ENCODE measurements around the gene IGF1R.
"Not testable (repeated sequence)": the region's sequence is repeated elsewhere in the genome, so short reads cannot be mapped to it uniquely, and the experiment has no call there.

The IGF1R gene

GRCh38 chr15:98976500-98976899 lies 328.2 kb downstream of the IGF1R start:
- no peak for DNase-seq

GRCh38 chr15:98977441-98977840 lies 329.1 kb downstream of the IGF1R start:
- DNase-seq = no peak

DNA sequence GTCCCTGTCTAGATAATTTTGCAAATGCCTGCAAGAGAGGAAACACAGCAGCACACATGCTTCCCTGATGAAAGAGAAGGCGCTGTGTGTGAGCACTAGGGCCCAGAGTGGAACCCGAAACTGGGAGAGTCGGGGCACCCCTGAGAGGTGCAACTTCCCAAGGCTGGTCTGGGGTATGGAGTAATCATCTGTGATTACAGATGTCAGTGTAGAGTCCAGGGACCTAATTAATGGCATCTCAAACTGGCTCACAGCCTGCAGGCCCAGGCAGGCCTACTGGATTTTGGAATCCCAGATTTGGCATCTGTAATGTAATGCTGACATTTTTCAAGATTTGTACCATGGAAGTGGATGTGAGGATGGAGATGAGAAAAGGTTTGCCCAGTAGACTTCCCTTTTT lies 329.8 kb downstream of the IGF1R start:
- no peak for DNase-seq

GRCh38 chr15:98980899-98981228 lies 332.5 kb downstream of the IGF1R start:
- no peak for DNase-seq

DNA sequence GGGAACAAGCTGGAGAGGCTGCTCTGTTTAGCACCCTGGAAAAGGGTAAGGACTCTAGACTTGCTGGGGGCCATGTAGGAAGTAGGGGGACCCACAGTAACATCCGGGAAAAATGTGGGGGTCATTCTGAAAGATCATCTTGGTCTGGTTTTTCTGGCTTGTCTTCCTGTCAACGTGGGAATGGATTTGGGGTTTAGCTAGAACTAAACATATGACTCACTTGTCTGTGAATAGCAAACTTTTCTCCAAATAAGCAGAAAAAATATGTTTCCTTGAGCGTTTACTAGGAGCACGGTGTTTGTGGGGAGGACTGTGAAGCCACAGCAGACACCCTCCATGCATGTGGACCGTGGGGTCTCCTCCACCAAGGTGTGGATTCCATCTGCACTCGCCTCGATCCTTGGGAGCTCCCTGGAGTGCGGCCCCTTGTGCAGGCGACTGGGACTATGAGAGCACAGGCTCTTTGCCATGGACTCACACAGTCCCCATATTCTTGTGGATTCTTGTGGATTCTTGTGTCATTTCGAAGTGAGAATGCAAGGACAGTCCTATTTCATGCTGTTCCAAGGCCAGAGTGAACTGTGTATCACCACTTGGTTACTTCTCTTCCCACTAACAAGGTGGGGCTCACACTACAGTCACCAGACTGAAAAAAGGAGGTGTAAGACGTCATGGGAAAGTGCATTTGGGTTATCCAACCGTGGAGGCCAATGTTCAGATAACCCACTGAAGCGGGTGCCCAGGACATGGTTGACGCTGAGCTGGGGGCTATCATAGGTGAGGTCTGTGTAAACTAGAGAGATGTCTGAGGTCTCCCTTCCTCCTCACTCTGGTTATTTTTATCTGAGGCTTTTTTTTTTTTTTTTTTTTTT lies 333.7 kb downstream of the IGF1R start:
- DNase-seq = no peak

GRCh38 chr15:98983334-98983733 lies 335.0 kb downstream of the IGF1R start:
- DNase-seq = no peak

DNA sequence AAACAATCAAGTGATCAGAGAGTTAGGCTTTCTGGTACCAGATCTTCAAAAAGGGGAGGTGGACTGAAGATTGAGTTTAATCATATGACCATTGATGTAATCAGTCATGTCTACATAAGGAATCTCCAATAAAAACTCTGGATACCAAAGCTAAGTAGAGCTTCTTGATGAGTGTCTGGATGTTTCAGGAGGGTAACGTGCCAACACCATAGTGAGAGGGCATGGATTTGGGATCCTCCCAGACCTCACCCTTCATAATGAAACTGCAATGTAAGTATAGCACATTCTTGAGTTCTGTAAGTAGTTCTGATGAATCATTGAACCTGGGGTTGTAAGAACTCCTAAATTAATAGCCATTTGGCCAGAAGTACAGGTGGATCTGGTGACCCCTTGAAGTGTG lies 337.9 kb downstream of the IGF1R start:
- DNase-seq = no peak

DNA sequence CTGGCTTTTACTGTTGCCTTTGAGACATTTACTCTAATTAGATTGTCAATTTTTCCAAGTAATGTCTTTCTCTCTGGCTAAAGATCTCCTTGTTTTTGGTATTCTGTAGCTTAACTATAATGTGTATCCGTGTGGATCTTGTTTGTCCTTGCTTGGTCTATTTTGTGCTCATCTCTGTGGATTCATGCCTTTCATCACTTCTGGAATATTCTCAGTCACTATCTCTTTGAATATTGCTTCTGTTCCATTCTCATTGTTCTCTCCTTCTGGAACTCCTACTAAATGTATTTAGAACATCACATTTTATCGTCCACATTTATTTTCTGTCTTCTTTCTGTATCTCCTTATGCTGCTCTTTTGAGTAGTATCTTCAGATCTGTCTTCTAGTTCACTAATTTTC lies 346.6 kb downstream of the IGF1R start:
- no peak for DNase-seq

GRCh38 chr15:98996169-98996568 lies 347.8 kb downstream of the IGF1R start:
- no peak for DNase-seq

DNA sequence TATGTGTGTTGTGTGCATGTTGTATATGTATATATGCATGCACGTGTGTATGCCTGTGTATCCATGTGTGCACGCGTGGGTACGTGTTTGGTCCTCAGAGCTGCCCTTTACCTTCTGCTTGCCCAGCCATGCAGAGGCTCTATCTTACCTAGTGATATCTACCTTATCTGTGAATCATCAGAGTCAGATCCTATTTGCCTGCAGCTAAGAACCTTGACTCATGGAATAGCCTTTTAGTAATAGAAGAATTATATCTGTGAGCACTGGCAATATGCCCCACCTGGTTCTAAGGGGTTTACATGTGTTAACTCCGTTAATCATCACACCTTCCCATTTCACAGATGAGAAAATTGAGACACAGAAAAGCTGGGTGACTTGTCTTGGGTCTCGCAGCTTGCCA lies 348.3 kb downstream of the IGF1R start:
- DNase-seq = no peak

- DNase-seq = no peak
These were observed 349.0 kb downstream of the IGF1R start for GRCh38 chr15:98997312-98997711.

DNA sequence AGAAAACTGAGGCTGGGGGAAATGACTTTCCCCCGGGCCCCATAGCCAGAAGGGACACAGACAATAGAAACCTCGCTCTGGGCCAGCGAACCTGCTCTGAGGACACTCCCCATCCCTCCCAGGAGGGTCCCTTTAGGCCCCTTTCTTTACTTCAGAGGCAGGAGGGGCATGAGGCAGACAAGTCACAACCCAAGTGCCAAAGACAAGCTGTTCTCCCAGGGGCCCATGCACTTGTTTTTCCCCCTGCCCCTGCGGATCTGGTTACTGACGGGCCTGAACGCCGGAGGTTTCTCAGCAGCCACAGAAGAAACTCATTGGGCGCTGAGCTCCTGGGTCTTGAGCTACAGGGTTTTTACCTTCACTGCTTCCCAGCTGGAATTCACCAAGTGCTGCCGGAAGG lies 349.4 kb downstream of the IGF1R start:
- DNase-seq = no peak

DNA sequence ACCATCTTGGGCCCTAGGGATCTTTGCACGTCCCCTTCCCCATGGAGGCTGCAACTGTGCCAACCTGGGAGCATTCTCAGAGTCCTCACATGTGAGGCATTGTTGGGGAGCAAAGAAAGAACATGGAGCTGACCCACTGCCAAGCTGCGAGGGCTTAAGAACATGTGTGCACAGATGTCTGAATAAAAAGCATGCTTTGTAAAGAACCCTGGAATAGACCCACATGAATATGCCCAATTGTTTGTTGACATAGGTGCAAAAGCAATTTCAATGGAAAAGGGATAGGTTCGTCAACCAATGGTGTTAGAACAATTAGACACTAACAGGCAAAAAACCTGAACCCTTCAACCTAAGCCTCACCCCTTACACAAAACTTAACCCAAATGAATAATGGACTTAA lies 349.9 kb downstream of the IGF1R start:
- DNase-seq = no peak

DNA sequence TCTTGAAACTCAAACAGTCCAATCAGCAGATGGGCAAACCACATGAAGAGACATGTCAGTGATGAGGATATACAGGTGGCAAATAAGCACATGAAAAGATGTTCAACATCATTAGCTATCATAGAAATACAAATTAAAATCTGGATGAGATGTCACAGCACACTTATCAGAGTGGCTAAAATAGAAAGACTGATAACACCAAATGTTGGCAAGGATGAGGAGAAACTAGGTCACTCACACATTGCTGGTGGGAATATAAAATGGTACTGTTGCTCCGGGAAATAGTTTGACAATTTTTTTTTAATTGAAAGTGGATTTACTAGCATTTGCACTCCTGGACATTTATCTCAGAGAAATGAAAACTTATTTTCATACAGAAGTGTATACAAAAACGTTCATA lies 350.9 kb downstream of the IGF1R start:
- no peak for DNase-seq

- no peak for DNase-seq
These were observed 353.9 kb downstream of the IGF1R start for GRCh38 chr15:99002226-99002625.

GRCh38 chr15:99003317-99003716 lies 355.0 kb downstream of the IGF1R start:
- not testable (repeated sequence) for DNase-seq

DNA sequence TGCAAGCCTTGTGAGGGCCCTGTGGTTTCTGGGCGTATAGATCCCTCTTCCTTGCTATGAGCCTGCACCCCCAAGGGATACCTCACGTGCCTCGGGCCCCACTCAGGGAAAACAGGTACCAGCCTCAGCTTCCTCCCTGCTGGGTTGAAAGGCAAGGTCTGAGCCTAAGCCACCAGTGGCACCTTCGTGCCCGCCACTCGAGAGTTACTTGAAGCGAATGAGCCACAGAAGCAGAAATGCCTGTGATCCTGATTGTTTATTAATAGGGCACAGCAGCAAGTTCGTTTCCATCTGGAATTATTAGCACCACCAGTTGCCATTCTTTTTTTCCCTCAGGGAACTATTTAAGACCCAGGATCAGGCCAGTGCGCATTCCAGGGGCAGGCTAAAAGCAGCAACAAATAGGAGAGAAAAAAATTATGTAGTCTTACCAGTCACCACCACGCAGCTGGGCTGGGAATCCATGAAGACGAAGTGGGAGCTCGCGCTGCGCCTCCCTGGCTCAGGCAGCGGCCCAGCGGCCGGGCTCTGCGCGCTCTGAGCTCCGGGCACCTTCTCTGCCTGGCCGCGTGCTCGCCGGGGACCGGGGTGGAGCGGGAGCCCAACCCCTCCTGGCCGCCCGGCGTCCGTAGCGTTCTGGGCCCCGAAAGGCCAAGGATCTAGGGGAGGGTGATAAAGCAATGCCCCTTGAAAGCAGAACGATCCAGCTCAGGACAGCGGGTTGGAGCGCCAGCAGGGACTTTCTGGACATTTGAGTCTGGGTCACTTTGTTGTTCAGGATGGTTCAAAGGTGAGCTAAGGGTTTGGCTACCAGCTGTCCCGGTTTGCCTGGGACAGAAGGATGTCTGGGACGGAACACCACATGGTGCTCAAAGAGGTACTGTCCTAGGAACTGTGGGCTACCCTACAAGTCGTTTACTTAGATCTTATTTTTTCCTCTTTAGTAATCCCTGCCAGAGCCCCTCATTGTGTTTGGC lies 356.9 kb downstream of the IGF1R start:
- not testable (repeated sequence) for DNase-seq

DNA sequence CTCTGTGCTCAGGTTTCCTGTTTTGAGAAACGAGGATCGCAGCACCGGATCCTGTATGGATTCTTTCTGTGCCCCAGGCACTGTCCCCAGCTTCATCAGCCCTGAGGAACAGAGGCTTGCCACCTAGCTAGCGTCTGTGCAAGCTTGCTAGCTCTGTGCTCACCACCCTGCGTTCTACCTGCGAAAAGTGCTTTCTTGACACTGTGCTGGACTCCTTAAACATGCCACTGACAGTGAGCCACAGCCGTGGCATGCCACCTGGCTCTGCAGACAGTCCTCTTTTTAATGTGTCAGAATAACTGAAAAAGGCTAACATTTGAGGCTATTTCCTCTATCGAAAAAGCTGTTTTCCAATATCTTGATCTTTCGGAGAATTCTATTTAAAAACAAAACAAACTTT lies 357.8 kb downstream of the IGF1R start:
- DNase-seq = no peak

GRCh38 chr15:99006904-99007495 lies 358.7 kb downstream of the IGF1R start:
- no peak for DNase-seq

DNA sequence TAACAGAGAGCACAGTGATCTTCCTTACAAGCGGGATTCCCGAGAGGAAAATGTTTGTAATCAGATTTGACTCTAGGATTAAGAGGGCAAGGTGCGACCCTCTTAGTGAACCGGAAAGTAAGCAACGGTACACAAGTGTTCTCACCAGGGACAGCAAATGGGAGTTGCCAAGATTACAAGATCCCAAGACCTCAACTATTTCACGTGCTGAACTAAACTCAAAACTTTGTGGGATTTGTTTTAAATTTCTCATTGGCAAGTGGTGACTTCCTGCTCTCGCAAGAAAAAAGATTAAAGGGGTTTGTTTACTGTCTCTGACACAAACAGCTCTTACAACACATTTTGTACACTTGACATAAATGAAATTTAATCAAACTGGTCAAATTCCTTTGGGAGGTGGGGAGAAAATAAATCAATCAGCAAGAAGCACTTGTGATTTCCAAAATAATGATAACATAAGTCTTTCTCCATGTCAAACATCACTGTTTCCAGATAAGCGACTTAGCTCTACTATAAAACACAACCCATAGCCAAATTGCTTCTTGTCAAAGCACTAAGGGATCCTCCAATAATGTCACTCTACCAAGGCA lies 361.5 kb downstream of the IGF1R start:
- no peak for DNase-seq

GRCh38 chr15:99010768-99011167 lies 362.4 kb downstream of the IGF1R start:
- DNase-seq = no peak
